Cardiac muscle cell (in vitro differentiated cells and primary cell): ENCODE measurements around the gene TRIM31. TPM values are rescaled to one million over a fixed set of nuclear protein-coding genes. Genes with fewer than 3 reads are reported as not detected.

ENCODE experiments used
- DNase-seq, 2 donors: peaks; one replicate each; pipeline versions ENCODE4 v3.0.0 to v3.0.0-alpha.2; 2010 to 2017; ENCODE audit warnings: low read depth in 1 of 2, low spot score in 1 of 2
- H3K27ac ChIP-seq: fragments of 200-600 bp; sonication (generic); 2 replicates; pipeline ENCODE4 v1.5.1; 2016
- H3K27me3 ChIP-seq: fragments of 200-600 bp; sonication (generic); 2 replicates; pipeline ENCODE4 v1.6.0; 2016; ENCODE audit warnings: control low read depth
- H3K36me3 ChIP-seq: fragments of 200-600 bp; sonication (generic); 2 replicates; pipeline ENCODE4 v1.5.1; 2016; ENCODE audit warnings: control low read depth
- H3K4me1 ChIP-seq: fragments of 200-600 bp; sonication (generic); 2 replicates; pipeline ENCODE4 v1.8.1; 2017; ENCODE audit warnings: low read depth, mild to moderate bottlenecking, mixed run types
- H3K4me3 ChIP-seq: fragments of 200-600 bp; sonication (generic); 2 replicates; pipeline ENCODE4 v1.5.1; 2016; ENCODE audit warnings: mild to moderate bottlenecking
- H3K9me3 ChIP-seq: fragments of 200-600 bp; sonication (generic); 2 replicates; pipeline ENCODE4 v1.5.1; 2017; ENCODE audit warnings: low read depth, mild to moderate bottlenecking, control low read depth
- CTCF ChIP-seq: IDR thresholded peaks from 2 replicates; pipeline ENCODE4 v1.5.1; 2012; ENCODE audit warnings: low read depth, mild to moderate bottlenecking, low read length
- polyA plus RNA-seq: library from polyadenylated mRNA; unstranded; fragments of >200 nt; fragmentation: Nextera tagmentation; extraction: Ambion mirVana; gene quantifications from 2 replicates; pipeline ENCODE4 v1.2.1, GENCODE V29; 2016
- total RNA-seq: library from RNA; depleted of rRNA; stranded (reverse); fragments of >200 nt; gene quantifications from 2 replicates; pipeline ENCODE4 v1.2.3, GENCODE V29; 2016

Gene TRIM31
- total and polyA plus RNA-seq, 2 experiments from 2014 or later: not detected

- Histone ChIP-seq H3K27me3 (peaks cover 52% of the 10 kb centered on the region), H3K4me3 (no peak overlapping the region), H3K9me3 (no peaks in the 10 kb centered on the region), H3K36me3 (no peaks in the 10 kb centered on the region), H3K4me1 (no peaks in the 10 kb centered on the region), H3K27ac (no peak overlapping the region)
- TF ChIP-seq CTCF: no peak
- no peak for DNase-seq
Measured at GRCh38 chr6:30116724-30117123, 3.8 kb upstream of the TRIM31 start.

- no peak overlapping the region for H3K27ac ChIP-seq
- TF ChIP-seq CTCF: no peak
- H3K36me3 ChIP-seq: no peaks in the 10 kb centered on the region
- no peaks in the 10 kb centered on the region for H3K4me1 ChIP-seq
- no peak overlapping the region for H3K4me3 ChIP-seq
- H3K9me3 ChIP-seq: no peaks in the 10 kb centered on the region
- peaks cover 69% of the 10 kb centered on the region for H3K27me3 ChIP-seq
- no peak for DNase-seq
Measured at GRCh38 chr6:30113841-30114240, 951 bp upstream of the TRIM31 start.

- Histone ChIP-seq H3K4me3 (no peak overlapping the region), H3K4me1 (no peaks in the 10 kb centered on the region), H3K27me3 (peaks cover 81% of the 10 kb centered on the region), H3K36me3 (no peaks in the 10 kb centered on the region), H3K27ac (no peak overlapping the region), H3K9me3 (no peaks in the 10 kb centered on the region)
- TF ChIP-seq CTCF: no peak
- no peak for DNase-seq
Measured at GRCh38 chr6:30112402-30112994, 392 bp downstream of the TRIM31 start.

- H3K36me3 ChIP-seq: no peaks in the 10 kb centered on the region
- H3K27me3 ChIP-seq: peaks cover 92% of the 10 kb centered on the region
Measured at GRCh38 chr6:30111266-30111856, 1.5 kb downstream of the TRIM31 start.

GRCh38 chr6:30104661-30105060, 8.2 kb downstream of the TRIM31 start:
- no peak for TF ChIP-seq CTCF
- Histone ChIP-seq H3K4me1 (no peaks in the 10 kb centered on the region), H3K27ac (no peak overlapping the region), H3K9me3 (no peaks in the 10 kb centered on the region), H3K4me3 (no peak overlapping the region), H3K36me3 (no peaks in the 10 kb centered on the region), H3K27me3 (peaks cover 98% of the 10 kb centered on the region)
- no peak for DNase-seq

More at GRCh38 chr6:30111266-30111856, 1.5 kb downstream of the TRIM31 start:
- Histone ChIP-seq H3K27ac (no peak overlapping the region), H3K4me1 (no peaks in the 10 kb centered on the region), H3K9me3 (no peaks in the 10 kb centered on the region), H3K4me3 (no peak overlapping the region)
- no peak for TF ChIP-seq CTCF
- DNase-seq: no peak
